DMS79 treated with DMSO at 0.1 percent for 48 hours (cell line): ENCODE results near the gene KRTAP12-2.
A peak's percentile ranks its signal among the peaks of the same experiment; 100 is the strongest.
"Not testable (repeated sequence)": the region's sequence is repeated elsewhere in the genome, so short reads cannot be mapped to it uniquely, and the experiment has no call there.

ENCODE experiments used
- DNase-seq: peaks from one replicate; lab custom pipeline; 2025; lab: John Stamatoyannopoulos, UW

The KRTAP12-2 gene

GRCh38 chr21:44650265-44650972 lies 16.3 kb downstream of the KRTAP12-2 start:
- no peak for DNase-seq

DNA sequence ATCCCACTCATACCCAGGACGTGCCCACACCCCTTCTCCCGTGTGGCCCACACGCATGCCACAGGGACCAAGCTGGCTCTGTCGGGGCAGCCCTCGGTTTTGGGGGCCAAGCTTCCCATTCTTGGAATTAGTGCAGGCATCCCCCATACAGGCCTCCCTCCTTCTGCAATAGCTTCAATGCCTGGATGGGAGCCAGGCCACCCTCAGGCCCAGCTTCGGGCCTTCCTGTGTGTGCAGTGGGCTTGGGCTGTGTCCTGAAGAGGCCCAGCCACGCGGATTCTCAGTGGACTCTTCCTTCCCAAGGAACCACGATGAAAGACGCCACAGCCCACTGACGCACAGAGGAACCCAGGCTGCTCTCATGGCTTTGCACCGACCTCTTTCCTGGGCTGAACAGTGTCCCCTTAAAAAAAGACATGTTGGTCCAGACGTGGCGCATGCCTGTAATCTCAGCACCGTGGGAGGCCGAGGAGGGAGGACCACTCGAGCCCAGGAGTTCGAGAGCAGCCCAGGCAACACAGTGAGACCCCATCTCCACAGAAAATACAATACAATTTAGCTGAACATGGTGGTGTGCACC lies 17.1 kb downstream of the KRTAP12-2 start:
- no peak for DNase-seq

DNA sequence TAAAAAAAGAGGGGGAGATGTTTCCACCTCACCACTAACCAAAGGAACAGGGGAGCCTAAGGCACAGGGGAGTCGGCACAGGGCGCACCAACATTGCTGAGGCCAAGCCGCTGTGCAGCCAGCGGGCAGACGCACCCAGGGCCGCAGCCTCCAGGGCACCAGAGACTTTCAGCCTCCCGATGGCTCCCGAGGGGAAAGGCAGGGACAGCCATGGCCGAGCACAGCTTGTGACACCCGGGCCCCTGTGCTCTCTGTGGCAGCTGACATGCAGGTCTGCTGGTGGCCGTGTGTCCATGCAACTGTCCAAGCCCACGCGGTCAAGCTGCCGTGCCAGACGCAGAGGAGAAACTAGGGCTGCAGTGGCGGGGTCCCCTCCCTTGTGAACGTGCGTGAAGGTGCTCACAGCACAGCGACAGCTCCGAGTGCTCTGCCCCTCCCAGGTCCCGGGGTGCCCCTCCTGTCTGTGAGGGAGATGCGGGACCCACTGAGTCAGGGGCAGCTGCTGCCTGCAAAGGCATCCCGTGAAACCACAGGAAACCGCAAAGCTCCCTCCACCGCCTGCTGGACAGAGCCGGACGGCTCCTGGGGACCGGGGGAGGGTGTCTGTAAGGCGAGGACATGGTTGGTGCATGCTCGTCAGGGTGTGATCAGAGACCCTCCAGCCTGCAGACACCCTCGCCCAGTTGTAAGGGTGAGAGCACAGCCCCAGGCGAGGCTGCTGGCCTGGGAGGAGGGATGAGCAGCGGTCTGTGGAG lies 18.0 kb downstream of the KRTAP12-2 start:
- DNase-seq, result no peak

DNA sequence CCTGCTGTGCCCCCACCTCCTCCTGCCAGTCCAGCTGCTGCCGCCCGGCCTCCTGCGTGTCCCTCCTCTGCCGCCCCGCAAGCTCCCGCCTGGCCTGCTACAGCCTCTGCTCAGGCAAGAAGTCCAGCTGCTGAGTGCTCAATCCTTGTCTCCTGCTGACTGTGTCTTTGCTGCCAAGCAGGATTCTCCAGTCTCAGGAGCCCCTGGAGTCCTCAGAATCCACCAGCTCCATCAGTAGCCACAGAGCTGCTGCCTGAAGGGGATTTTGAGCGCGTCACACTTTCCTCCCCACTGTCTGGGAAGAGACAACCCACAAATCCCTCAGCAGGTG lies 19.5 kb downstream of the KRTAP12-2 start:
- DNase-seq, result peak; percentile 48

- not testable (repeated sequence) for DNase-seq
Observed at GRCh38 chr21:44646366-44647221, 20.1 kb downstream of the KRTAP12-2 start, which contains the start of gene KRTAP10-11. Gene KRTAP10-11 (plus strand): TSS chr21:44646414. CDS start chr21:44646459, 45 bp downstream.

DNA sequence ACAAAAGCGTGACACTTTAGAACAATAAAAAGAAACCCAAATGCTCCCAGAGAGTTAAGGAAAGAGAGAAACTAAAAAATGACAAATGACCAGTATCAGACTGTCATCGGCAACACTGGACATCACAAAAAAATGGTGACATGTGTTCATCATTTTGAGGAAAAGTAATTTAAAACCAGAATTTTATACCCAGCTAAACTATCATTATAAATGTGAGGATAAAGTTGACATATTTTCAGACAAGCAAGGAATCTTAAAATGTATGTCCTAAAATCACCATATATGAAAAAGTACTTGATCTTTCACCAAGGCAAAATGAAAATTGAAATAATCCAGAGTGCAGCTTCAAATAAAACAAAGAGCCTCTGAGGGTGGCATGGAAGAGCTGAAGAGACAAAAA lies 21.8 kb downstream of the KRTAP12-2 start:
- DNase-seq, result no peak

GRCh38 chr21:44643741-44644310 lies 22.9 kb downstream of the KRTAP12-2 start:
- no peak for DNase-seq

DNA sequence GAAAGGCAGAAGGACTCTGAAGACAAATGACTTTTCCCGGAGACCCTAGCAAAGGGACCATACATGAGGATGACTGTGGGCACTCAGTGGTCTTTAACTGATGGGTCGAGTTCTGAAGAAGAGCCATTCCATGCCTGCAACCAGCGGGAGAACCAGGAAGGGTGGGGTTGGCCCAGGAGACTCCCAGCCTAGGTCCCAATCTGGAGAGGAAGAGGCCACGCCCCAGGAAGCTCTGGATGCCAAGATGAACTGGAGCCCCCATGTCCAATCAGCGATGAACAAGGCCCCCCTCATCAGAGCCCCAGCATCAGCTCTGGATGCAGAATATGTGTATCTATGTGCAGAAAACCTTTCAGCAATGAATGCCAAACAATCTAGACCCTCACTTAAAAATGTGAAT lies 26.0 kb downstream of the KRTAP12-2 start:
- DNase-seq, result no peak

DNA sequence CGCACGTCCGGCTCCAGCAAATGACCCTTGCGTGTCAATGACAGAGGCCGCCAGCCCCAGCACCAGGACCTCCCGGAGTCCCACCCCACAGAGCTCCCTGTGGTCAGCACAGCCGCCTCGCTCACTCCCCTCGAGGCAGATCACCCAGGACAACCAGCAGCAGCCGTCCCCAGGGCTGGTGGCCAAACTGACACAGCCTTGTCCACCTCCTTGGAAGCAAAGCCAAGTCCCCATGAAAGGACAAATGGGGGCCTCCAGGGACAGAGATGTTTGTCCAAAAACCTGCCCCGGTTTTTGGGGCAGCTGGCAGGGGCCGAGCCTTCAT lies 27.4 kb downstream of the KRTAP12-2 start:
- DNase-seq, result no peak

GRCh38 chr21:44638506-44639330 lies 28.0 kb downstream of the KRTAP12-2 start:
- DNase-seq, result not testable (repeated sequence)

GRCh38 chr21:44637851-44638348 lies 28.8 kb downstream of the KRTAP12-2 start:
- not testable (repeated sequence) for DNase-seq

DNA sequence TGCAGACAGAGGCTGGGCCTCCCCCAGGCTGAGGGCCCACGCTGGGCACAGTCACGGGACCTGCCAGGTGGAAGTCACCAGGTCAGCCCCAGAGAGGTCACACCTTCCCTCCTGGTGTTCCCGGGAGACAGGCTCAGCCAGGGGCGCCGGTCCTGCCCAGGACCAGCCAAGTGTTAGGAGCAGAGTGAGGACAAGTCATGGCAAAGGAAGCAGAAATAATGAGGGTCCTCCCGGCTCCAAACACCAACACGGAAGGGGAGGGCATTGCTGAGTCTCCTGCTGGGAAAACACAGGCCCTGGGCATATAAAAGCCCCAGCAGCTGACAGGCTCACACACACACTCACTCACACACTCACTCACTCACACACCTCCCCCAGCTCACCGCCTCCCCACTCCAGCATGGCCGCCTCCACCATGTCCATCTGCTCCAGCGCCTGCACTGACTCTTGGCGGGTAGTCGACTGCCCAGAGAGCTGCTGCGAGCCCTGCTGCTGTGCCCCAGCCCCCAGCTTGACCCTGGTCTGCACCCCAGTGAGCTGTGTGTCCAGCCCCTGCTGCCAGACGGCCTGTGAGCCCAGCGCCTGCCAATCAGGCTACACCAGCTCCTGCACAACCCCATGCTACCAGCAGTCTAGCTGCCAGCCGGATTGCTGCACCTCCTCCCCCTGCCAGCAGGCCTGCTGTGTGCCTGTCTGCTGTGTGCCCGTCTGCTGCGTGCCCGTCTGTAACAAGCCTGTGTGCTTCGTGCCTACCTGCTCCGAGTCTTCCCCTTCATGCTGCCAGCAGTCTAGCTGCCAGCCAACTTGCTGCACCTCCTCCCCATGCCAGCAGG lies 29.5 kb downstream of the KRTAP12-2 start, which contains the start of gene KRTAP10-10:
Gene KRTAP10-10 (plus strand): TSS at position 339 of the 833 bp plus-strand sequence. CDS start 62 bp downstream, at position 401.
- DNase-seq, result no peak

GRCh38 chr21:44636209-44637017 lies 30.3 kb downstream of the KRTAP12-2 start:
- no peak for DNase-seq

- DNase-seq, result no peak
Observed at GRCh38 chr21:44632067-44632466, 34.7 kb downstream of the KRTAP12-2 start.

- DNase-seq, result no peak
Observed at GRCh38 chr21:44630440-44630839, 36.3 kb downstream of the KRTAP12-2 start.

GRCh38 chr21:44628707-44629391 lies 37.9 kb downstream of the KRTAP12-2 start:
- DNase-seq, result no peak

DNA sequence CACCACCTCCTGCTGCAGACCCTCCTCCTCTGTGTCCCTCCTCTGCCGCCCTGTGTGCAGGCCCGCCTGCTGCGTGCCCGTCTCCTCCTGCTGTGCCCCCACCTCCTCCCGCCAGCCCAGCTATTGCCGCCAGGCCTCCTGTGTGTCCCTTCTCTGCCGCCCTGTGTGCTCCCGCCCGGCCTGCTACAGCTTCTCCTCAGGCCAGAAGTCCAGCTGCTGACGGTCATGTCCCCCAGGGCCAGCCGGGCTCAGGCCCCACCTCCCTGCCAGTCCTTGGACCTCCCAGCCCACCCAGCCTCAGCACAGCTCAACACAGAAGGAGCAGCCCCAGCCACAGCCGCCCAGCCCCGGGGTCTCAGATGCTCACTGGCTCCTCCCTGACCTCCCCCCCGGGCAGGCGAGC lies 38.9 kb downstream of the KRTAP12-2 start:
- not testable (repeated sequence) for DNase-seq

- not testable (repeated sequence) for DNase-seq
Observed at GRCh38 chr21:44627181-44627822, 39.4 kb downstream of the KRTAP12-2 start.
